Fibroblast of mammary gland (primary cell): ENCODE results near the gene RYR1.
"Not testable (repeated sequence)": the region's sequence is repeated elsewhere in the genome, so short reads cannot be mapped to it uniquely, and the experiment has no call there.

Experiments
- DNase-seq: peaks from one replicate; pipeline ENCODE4 v3.0.0-alpha.2; 2010; ENCODE audit warnings: low read depth
- H3K4me3 ChIP-seq: 2 replicates; pipeline ENCODE4 v1.5.1; 2011; ENCODE audit warnings: low read depth, mild to moderate bottlenecking, low read length, moderate library complexity; ENCODE audit not compliant: control insufficient read depth
- TF ChIP-seq, protein P1 (sequence below): conservative IDR thresholded peaks from 2 replicates; pipeline ENCODE4 v1.5.1; 2011; ENCODE audit warnings: low read depth, low read length, inconsistent platforms; ENCODE audit not compliant: control insufficient read depth, insufficient read depth

The RYR1 gene

GRCh38 chr19:38587562-38587961, 154.1 kb downstream of the RYR1 start:
- TF ChIP-seq, protein P1, sequence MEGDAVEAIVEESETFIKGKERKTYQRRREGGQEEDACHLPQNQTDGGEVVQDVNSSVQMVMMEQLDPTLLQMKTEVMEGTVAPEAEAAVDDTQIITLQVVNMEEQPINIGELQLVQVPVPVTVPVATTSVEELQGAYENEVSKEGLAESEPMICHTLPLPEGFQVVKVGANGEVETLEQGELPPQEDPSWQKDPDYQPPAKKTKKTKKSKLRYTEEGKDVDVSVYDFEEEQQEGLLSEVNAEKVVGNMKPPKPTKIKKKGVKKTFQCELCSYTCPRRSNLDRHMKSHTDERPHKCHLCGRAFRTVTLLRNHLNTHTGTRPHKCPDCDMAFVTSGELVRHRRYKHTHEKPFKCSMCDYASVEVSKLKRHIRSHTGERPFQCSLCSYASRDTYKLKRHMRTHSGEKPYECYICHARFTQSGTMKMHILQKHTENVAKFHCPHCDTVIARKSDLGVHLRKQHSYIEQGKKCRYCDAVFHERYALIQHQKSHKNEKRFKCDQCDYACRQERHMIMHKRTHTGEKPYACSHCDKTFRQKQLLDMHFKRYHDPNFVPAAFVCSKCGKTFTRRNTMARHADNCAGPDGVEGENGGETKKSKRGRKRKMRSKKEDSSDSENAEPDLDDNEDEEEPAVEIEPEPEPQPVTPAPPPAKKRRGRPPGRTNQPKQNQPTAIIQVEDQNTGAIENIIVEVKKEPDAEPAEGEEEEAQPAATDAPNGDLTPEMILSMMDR = no peak
- no peak for DNase-seq

DNA sequence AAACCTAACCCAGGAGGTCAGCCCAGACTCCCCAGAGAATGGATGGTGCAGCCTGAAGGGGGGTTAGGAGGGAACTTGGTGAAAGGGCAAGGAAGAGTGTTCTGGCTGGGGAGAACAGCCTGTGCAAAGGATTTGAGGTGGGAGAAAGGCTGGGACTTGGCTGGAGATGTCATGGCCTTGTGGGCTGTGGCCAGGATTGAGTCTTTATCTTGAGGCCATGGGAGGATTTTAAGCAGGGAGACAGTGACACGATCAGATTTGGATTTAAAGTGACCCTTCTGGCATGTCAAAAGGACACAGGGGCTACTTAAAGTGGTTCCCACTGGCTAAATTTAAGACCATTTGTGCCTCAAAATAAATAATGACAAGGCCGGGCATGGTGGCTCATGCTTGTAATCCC, 154.6 kb downstream of the RYR1 start:
- no peak overlapping the region for H3K4me3 ChIP-seq
- TF ChIP-seq, protein P1 = no peak
- DNase-seq = no peak

More at GRCh38 chr19:38587562-38587961, 154.1 kb downstream of the RYR1 start:
- H3K4me3 ChIP-seq = no peak overlapping the region

GRCh38 chr19:38592940-38593339, 159.4 kb downstream of the RYR1 start:
- no peak overlapping the region for H3K4me3 ChIP-seq
- TF ChIP-seq, protein P1 = no peak
- DNase-seq = no peak

- DNase-seq = no peak
- H3K4me3 ChIP-seq = no peak overlapping the region
- TF ChIP-seq, protein P1 = no peak
These were observed 162.8 kb downstream of the RYR1 start for GRCh38 chr19:38596057-38596981.

DNA sequence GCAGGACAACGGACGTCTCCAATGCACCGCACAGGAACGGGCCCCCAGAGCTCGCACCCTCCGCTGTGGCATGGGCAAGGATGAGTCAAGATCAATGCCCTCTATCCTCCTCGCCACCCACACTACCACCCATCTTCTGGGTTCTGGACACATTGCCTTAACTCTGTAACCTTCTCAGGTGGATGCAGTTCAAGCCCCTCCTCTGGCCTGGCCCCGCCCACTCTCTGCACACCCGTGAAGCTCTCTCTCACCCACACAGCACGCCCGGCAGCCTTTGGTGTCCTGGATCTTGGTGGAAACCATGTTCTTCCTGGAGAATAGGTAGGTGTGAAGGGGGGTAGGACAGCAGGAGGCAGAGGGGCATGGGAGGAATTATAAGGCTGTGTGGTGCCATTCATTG, 163.6 kb downstream of the RYR1 start:
- TF ChIP-seq, protein P1 = no peak
- no peak for DNase-seq
- H3K4me3 ChIP-seq = no peak overlapping the region

- TF ChIP-seq, protein P1 = no peak
- DNase-seq = no peak
- no peak overlapping the region for H3K4me3 ChIP-seq
These were observed 166.2 kb downstream of the RYR1 start for GRCh38 chr19:38599722-38600121.

DNA sequence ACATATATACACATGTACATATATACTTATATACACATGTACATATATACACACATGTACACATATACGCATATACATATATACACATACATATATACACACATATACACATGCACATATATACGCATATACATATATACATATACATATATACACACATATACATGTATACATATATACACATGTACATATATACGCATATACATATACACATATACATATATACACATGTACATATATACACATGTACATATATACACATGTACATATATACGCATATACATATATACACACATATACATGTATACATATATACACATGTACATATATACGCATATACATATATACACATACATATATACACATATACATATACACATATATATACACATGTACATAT, 169.4 kb downstream of the RYR1 start:
- H3K4me3 ChIP-seq = not testable (repeated sequence)

More for the DNA sequence above, 169.4 kb downstream of the RYR1 start:
- DNase-seq = not testable (repeated sequence)
